Coronary artery (tissue), 2 donors: ENCODE results near the gene MYOF.
A peak's percentile ranks its signal among the peaks of the same experiment; 100 is the strongest.
"Not testable (repeated sequence)": the region's sequence is repeated elsewhere in the genome, so short reads cannot be mapped to it uniquely, and the experiment has no call there.

Source experiments
- DNase-seq: peaks from one replicate; pipeline ENCODE4 v3.0.0-alpha.2; 2017; ENCODE audit warnings: low spot score
- H3K27ac ChIP-seq, 2 donors: fragments of 200-600 bp; sonication (generic); one replicate each; pipeline ENCODE4 v1.5.1; 2016 to 2019
- H3K4me3 ChIP-seq: fragments of 200-600 bp; sonication (generic); 2 replicates; pipeline ENCODE4 v1.5.1; 2016; ENCODE audit warnings: mild to moderate bottlenecking, moderate library complexity
- CTCF ChIP-seq: fragments of 200-600 bp; sonication (generic); IDR thresholded peaks from one replicate; pipeline ENCODE4 v1.5.1; 2019; ENCODE audit warnings: antibody characterized with exemption

Gene MYOF

GRCh38 chr10:93367664-93368063, 114.5 kb downstream of the MYOF start:
- H3K4me3 ChIP-seq, result no peak overlapping the region
- no peak for DNase-seq
- TF ChIP-seq CTCF, result no peak
- H3K27ac ChIP-seq, result no peak overlapping the region

GRCh38 chr10:93364966-93365365, 117.2 kb downstream of the MYOF start:
- Histone ChIP-seq H3K4me3 (no peak overlapping the region), H3K27ac (peak overlapping the region in 1 of 2 donors; percentile 34)
- DNase-seq, result no peak
- no peak for TF ChIP-seq CTCF

GRCh38 chr10:93363891-93364648, 118.1 kb downstream of the MYOF start:
- no peak for DNase-seq
- TF ChIP-seq CTCF, result no peak
- Histone ChIP-seq H3K4me3 (no peak overlapping the region), H3K27ac (peak overlapping the region in 1 of 2 donors; percentile 34)

- DNase-seq, H3K27ac ChIP-seq, H3K4me3 ChIP-seq: not testable (repeated sequence)
Measured at GRCh38 chr10:93358398-93358797, 123.7 kb downstream of the MYOF start.

GRCh38 chr10:93357680-93358079, 124.5 kb downstream of the MYOF start:
- Histone ChIP-seq H3K4me3 (no peak overlapping the region), H3K27ac (no peak overlapping the region)
- no peak for TF ChIP-seq CTCF
- no peak for DNase-seq

- no peak overlapping the region for H3K4me3 ChIP-seq
- no peak overlapping the region for H3K27ac ChIP-seq
- no peak for DNase-seq
- no peak for TF ChIP-seq CTCF
Measured at GRCh38 chr10:93356516-93356915, 125.6 kb downstream of the MYOF start.

GRCh38 chr10:93352638-93353383, 129.3 kb downstream of the MYOF start:
- Histone ChIP-seq H3K4me3 (no peak overlapping the region), H3K27ac (peak overlapping the region in 1 of 2 donors; percentile 22)
- DNase-seq, result no peak
- peak; percentile 64 for TF ChIP-seq CTCF
